GM10266 (cell line): ENCODE data around the gene PODXL2.

Experiments used
- DNase-seq: peaks from one replicate; pipeline ENCODE4 v3.0.0; 2012; ENCODE audit errors: extremely low spot score
- TF ChIP-seq, protein P1 (sequence below): IDR thresholded peaks from 2 replicates; pipeline ENCODE4 v1.5.1; 2012; ENCODE audit warnings: mild to moderate bottlenecking, low read depth; ENCODE audit not compliant: control insufficient read depth, insufficient read depth; ENCODE audit errors: missing control alignments

The PODXL2 gene

DNA sequence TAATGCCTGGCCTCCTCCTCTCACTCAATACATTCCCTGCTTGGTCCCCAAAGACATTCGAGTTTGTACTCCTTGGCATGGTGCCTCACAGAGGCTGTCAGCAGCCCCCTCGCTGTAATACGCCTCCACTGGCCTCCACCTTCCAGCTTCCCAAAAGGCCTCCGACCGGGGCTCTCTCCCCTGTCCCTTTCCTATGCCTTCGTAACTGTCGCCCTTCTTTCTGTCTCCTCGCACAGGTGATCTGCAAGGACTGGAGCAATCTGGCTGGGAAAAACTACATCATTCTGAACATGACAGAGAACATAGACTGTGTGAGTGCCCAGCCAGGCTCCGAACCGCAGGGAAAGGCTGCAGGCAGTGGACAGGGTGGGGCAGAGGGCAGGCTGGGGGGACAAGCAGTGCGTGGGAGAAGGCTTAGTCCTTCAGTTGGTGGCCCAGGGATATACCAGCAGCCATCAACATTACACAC lies 33.0 kb downstream of the PODXL2 start:
- no peak for DNase-seq
- TF ChIP-seq, protein P1, sequence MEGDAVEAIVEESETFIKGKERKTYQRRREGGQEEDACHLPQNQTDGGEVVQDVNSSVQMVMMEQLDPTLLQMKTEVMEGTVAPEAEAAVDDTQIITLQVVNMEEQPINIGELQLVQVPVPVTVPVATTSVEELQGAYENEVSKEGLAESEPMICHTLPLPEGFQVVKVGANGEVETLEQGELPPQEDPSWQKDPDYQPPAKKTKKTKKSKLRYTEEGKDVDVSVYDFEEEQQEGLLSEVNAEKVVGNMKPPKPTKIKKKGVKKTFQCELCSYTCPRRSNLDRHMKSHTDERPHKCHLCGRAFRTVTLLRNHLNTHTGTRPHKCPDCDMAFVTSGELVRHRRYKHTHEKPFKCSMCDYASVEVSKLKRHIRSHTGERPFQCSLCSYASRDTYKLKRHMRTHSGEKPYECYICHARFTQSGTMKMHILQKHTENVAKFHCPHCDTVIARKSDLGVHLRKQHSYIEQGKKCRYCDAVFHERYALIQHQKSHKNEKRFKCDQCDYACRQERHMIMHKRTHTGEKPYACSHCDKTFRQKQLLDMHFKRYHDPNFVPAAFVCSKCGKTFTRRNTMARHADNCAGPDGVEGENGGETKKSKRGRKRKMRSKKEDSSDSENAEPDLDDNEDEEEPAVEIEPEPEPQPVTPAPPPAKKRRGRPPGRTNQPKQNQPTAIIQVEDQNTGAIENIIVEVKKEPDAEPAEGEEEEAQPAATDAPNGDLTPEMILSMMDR: no peak

DNA sequence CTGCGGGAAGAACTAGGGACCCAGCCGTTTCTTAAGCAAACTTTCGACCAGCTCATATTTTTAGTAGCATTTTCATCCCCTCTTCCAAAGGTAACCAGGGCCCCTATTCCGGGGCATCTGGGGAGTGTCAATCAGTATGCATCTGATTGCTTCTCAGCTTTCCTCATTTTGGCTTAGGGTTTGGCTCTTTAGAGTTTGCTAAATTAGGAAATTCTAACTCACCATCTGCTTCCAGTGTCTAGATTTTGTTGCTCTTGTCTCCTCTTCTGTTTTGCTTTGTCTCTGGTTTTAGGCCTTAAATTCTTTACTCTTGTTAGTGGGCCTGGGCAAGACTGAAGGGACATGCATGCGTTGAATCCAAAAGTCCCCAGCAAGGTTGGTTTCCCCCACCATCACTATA lies 34.2 kb downstream of the PODXL2 start:
- TF ChIP-seq, protein P1: no peak
- no peak for DNase-seq

DNA sequence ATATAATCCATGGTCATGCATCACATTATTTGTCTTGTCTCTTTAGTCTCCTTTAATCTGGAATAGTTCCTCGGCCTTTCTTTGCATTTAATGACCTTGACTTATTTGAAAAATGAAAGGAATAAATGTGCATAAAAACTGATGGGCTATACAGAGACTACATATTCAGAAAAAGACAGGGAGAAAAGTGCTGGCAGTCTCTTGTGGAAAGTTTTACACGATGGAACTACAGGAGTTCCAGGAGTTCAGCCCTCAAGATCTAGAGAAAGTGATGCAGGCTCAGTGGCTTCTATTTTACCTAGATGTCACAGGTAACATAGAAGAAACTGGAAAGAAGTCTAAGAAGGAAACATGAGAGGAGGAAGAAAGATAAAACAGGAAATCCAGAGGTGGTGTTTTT lies 36.2 kb downstream of the PODXL2 start:
- TF ChIP-seq, protein P1: no peak

DNA sequence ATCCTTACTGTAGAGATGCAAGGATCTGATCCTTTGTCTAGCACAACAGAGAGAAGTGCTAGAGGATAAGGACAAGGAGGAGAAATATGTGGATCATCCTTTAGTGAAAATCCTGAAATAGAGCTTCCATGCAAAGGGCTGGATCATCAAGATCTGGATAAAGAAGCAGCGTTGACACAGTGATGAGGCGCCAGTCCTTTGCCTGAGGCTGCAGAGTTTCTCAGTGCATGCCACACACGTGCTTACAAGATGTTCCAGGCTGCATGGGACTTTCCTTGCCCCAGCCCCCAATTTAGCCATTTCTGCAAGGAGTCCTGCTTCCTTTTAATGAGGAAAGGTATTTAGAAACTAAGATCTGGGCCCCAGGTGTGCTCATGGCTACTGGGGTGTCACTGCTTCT lies 36.6 kb downstream of the PODXL2 start:
- DNase-seq: no peak
- TF ChIP-seq, protein P1: no peak

More for the DNA sequence above, 36.2 kb downstream of the PODXL2 start:
- DNase-seq: no peak

DNA sequence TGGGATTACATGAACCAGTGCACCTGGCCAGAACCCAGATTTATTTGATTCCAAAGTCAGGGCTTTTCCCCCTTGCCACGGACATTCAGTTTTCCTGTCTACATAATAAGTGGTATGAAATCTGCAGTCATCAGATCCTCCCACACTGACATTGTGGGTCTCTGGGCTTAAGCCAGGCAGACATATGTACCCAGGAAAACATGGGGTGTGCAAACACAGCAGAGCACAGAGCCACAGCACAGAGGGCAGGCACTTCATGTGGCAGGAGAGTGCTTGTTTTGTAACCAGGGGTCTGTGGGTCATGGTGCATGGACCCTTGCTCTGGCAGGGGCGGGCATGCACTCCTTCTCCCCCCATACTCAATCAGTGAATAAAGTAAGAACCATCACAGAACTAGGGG lies 37.7 kb downstream of the PODXL2 start:
- TF ChIP-seq, protein P1: no peak
- no peak for DNase-seq

DNA sequence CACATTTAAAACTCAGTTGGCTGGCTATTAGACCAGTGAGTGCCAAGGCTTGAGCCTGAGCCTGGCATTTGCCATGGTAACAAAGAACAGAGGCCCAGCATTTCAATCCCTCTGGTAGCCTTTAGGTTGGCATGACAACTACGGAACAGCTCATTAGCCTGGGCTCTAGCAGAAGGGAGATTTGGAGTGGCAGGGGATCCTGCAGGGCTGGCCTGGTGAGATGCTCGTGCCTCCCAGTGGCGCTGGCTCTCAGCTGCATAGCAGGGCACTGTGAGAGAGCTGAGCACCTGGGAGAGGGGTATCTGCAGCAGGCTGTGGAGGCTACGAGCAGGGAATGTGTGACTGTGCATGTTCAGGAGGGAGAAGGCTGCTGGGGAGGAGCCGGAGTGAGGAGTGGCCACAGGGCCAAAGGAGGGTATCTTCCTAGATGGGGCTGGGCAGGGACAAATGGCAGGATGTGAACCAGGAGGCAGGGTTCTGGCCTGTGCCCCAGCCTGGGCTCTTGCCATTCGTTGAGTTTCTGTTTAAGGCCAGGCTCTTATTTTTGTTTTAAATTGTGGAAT lies 38.2 kb downstream of the PODXL2 start:
- TF ChIP-seq, protein P1: no peak
- no peak for DNase-seq

DNA sequence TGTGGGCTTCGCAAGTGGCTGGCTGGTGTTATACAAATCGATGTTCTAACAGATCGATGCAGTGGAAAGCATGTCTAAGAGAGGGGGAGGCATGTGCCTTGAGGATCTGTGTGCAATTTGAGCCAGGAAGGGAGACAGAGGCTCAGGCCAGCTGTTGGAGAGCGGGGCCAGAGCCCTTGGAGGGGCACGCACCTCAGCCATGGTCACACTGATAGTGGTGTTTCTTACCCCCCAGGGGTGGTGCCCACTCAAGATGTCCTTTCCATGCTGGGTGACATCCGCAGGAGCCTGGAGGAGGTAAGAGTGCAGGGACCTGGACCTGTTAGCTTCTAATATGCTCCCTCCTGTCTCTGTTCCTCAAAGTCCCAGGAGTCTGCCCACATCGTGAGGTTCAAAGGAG lies 39.9 kb downstream of the PODXL2 start:
- TF ChIP-seq, protein P1: no peak
- no peak for DNase-seq
